GM12878 (cell line): ENCODE results near the gene NUDT3. TPM values are rescaled to one million over a fixed set of nuclear protein-coding genes. Genes with fewer than 3 reads are reported as not detected.

Source experiments
- CBFB ChIP-seq: IDR thresholded peaks from 2 replicates; pipeline ENCODE4 v1.6.1; 2016; ENCODE audit warnings: antibody characterized with exemption, low read depth
- NFXL1 ChIP-seq: fragments of 450-650 bp; IDR thresholded peaks from 2 replicates; pipeline ENCODE4 v1.6.1; 2017; ENCODE audit warnings: antibody characterized with exemption, mild to moderate bottlenecking, borderline replicate concordance
- NR2C1 ChIP-seq: fragments of 450-650 bp; IDR thresholded peaks from 2 replicates; pipeline ENCODE4 v1.6.1; 2017; ENCODE audit warnings: antibody characterized with exemption, mild to moderate bottlenecking, moderate library complexity
- NR2F1 ChIP-seq: fragments of 450-650 bp; conservative IDR thresholded peaks from 2 replicates; pipeline ENCODE4 v1.6.1; 2017; ENCODE audit warnings: mild to moderate bottlenecking
- RFX5 ChIP-seq: IDR thresholded peaks from 2 replicates; pipeline ENCODE4 v1.6.1; 2011; ENCODE audit warnings: low read depth, low read length, improper control_type of control experiment
- SREBF2 ChIP-seq: IDR thresholded peaks from 2 replicates; pipeline ENCODE4 v1.6.1; 2012; ENCODE audit warnings: mild to moderate bottlenecking, low read length
- STAT3 ChIP-seq: IDR thresholded peaks from 2 replicates; pipeline ENCODE4 v1.6.1; 2011; ENCODE audit warnings: low read depth, low read length, improper control_type of control experiment
- TCF3 ChIP-seq: IDR thresholded peaks from 2 replicates; pipeline ENCODE4 v1.6.1; 2012; ENCODE audit warnings: low read depth, mild to moderate bottlenecking, low read length, borderline replicate concordance; ENCODE audit not compliant: insufficient read depth
- YBX1 ChIP-seq: fragments of 450-650 bp; IDR thresholded peaks from 2 replicates; pipeline ENCODE4 v1.6.1; 2016; ENCODE audit warnings: antibody characterized with exemption
- ZBTB4 ChIP-seq: fragments of 450-650 bp; formaldehyde crosslinking; IDR thresholded peaks from 2 replicates; pipeline ENCODE4 v1.4.0; 2022; ENCODE audit warnings: mild to moderate bottlenecking, moderate library complexity
- polyA plus RNA-seq, 11 experiments: library from polyadenylated mRNA; depleted of rRNA in 4 of 11; unstranded in 6 of 11; stranded (reverse) in 5 of 11; fragments of >200 nt; fragmentation: Nextera tagmentation in 4 of 11; fragmentation: Illumina TruSeq in 1 of 11; extraction: Ambion mirVana in 4 of 11; extraction: Trizol in 1 of 11; gene quantifications; 1 replicate in 1 of 11; 2 replicates in 10 of 11; pipeline versions ENCODE4 v1.2.1 to v1.2.3, GENCODE V29; 2011 to 2016; ENCODE audit warnings: inconsistent platforms in 2 of 11, missing spikeins in 2 of 11, low read depth in 1 of 11
- total RNA-seq, 4 experiments: library from RNA; depleted of rRNA in 3 of 4; stranded (reverse); fragments of >200 nt in 3 of 4; fragmentation: Illumina TruSeq in 1 of 4; extraction: Trizol in 1 of 4; gene quantifications; 2 replicates each; pipeline versions ENCODE4 v1.2.1 to v1.2.3, GENCODE V29; 2013 to 2021
- TF ChIP-seq, protein P1 (sequence below), 3 experiments: IDR thresholded peaks in 2 of 3; conservative IDR thresholded peaks in 1 of 3; 2 replicates each; pipeline ENCODE4 v1.5.1; 2011; ENCODE audit warnings: low read depth in 3 of 3, low read length in 3 of 3, mild to moderate bottlenecking in 3 of 3, control low read depth in 2 of 3, moderate library complexity in 2 of 3, inconsistent platforms in 1 of 3, mixed read lengths in 1 of 3; ENCODE audit not compliant: control insufficient read depth in 2 of 3, insufficient read depth in 1 of 3; ENCODE audit errors: extremely low read depth in 1 of 3
- TF ChIP-seq, protein P2 (sequence below): IDR thresholded peaks from 2 replicates; pipeline ENCODE4 v1.6.1; 2011; ENCODE audit warnings: borderline replicate concordance, low read depth, mild to moderate bottlenecking, moderate library complexity, low read length; ENCODE audit not compliant: insufficient read depth, poor library complexity, severe bottlenecking

Gene NUDT3
- total and polyA plus RNA-seq, 10 of the 15 experiments (the other 5 are each of a cell fraction or from before 2014, with no cell fraction given) = 2.4 to 32.3 (median 25.5) TPM

GRCh38 chr6:34231566-34232336, 160.7 kb downstream of the NUDT3 start (continued):
- TF ChIP-seq ZBTB4 (CRISPR knock-in tag) (no peak), RFX5 (no peak), TCF3 (no peak), NR2C1 (no peak), NFXL1 (no peak), NR2F1 (no peak), YBX1 (no peak), STAT3 (no peak), CBFB (no peak), SREBF2 (no peak)
- TF ChIP-seq, protein P1, sequence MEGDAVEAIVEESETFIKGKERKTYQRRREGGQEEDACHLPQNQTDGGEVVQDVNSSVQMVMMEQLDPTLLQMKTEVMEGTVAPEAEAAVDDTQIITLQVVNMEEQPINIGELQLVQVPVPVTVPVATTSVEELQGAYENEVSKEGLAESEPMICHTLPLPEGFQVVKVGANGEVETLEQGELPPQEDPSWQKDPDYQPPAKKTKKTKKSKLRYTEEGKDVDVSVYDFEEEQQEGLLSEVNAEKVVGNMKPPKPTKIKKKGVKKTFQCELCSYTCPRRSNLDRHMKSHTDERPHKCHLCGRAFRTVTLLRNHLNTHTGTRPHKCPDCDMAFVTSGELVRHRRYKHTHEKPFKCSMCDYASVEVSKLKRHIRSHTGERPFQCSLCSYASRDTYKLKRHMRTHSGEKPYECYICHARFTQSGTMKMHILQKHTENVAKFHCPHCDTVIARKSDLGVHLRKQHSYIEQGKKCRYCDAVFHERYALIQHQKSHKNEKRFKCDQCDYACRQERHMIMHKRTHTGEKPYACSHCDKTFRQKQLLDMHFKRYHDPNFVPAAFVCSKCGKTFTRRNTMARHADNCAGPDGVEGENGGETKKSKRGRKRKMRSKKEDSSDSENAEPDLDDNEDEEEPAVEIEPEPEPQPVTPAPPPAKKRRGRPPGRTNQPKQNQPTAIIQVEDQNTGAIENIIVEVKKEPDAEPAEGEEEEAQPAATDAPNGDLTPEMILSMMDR (IDR thresholded peaks at IDR 0.05 in 2 of 3, conservative IDR thresholded peaks at IDR 0.05 in 1 of 3; ENCODE audit: control insufficient read depth in 2 of 3, extremely low read depth in 1 of 3, insufficient read depth in 1 of 3, low read depth in 3 of 3, low read length in 3 of 3) = no peak
- TF ChIP-seq, protein P2, sequence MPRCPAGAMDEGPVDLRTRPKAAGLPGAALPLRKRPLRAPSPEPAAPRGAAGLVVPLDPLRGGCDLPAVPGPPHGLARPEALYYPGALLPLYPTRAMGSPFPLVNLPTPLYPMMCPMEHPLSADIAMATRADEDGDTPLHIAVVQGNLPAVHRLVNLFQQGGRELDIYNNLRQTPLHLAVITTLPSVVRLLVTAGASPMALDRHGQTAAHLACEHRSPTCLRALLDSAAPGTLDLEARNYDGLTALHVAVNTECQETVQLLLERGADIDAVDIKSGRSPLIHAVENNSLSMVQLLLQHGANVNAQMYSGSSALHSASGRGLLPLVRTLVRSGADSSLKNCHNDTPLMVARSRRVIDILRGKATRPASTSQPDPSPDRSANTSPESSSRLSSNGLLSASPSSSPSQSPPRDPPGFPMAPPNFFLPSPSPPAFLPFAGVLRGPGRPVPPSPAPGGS = no peak
